DND-41 (cell line): ENCODE data around the gene KCP.

ENCODE experiments used
- ATAC-seq: fragments of 200-7000 bp; cut with Tn5 transposase; 3 replicates; pipeline ENCODE4 v1.9.1; 2021; ENCODE audit warnings: low read depth; ENCODE audit not compliant: insufficient read depth
- DNase-seq: peaks from one replicate; pipeline ENCODE4 v3.0.0-alpha.2; 2020
- H2AFZ ChIP-seq: 2 replicates; pipeline ENCODE4 v1.6.0; 2012; ENCODE audit warnings: low read depth, low read length
- H3K27ac ChIP-seq: 2 replicates; pipeline ENCODE4 v1.5.1; 2012; ENCODE audit warnings: low read length, inconsistent platforms
- H3K27me3 ChIP-seq: fragments of 200-600 bp; sonication (generic); 2 replicates; pipeline ENCODE4 v1.6.0; 2012; ENCODE audit warnings: low read length, mild to moderate bottlenecking, inconsistent platforms; ENCODE audit not compliant: insufficient read depth, poor library complexity
- H3K36me3 ChIP-seq: 2 replicates; pipeline ENCODE4 v1.5.1; 2012; ENCODE audit warnings: low read length, inconsistent platforms; ENCODE audit not compliant: insufficient read depth
- H3K4me1 ChIP-seq: 2 replicates; pipeline ENCODE4 v1.5.1; 2012; ENCODE audit warnings: mild to moderate bottlenecking, low read length; ENCODE audit not compliant: insufficient read depth
- H3K4me2 ChIP-seq: 2 replicates; pipeline ENCODE4 v1.6.0; 2012; ENCODE audit warnings: mild to moderate bottlenecking, moderate library complexity, low read length, inconsistent platforms; ENCODE audit not compliant: insufficient read depth
- H3K4me3 ChIP-seq, 2 experiments: fragments of 200-600 bp in 1 of 2; shearing (Covaris generic) in 1 of 2; 2 replicates each; pipeline ENCODE4 v1.5.1; 2012 to 2016; ENCODE audit warnings: inconsistent platforms in 2 of 2, low read length in 2 of 2, mild to moderate bottlenecking in 2 of 2, low read depth in 1 of 2, moderate library complexity in 1 of 2
- H3K79me2 ChIP-seq: 2 replicates; pipeline ENCODE4 v1.6.0; 2012; ENCODE audit warnings: low read length, inconsistent platforms; ENCODE audit not compliant: insufficient read depth
- H3K9ac ChIP-seq: 2 replicates; pipeline ENCODE4 v1.6.0; 2012; ENCODE audit warnings: low read depth, mild to moderate bottlenecking, inconsistent platforms, low read length, moderate library complexity
- H3K9me3 ChIP-seq: 2 replicates; pipeline ENCODE4 v1.5.1; 2012; ENCODE audit warnings: low read length, moderate library complexity, mild to moderate bottlenecking, inconsistent platforms; ENCODE audit not compliant: insufficient read depth, severe bottlenecking
- H4K20me1 ChIP-seq: 2 replicates; pipeline ENCODE4 v1.6.0; 2012; ENCODE audit warnings: low read length; ENCODE audit not compliant: insufficient read depth
- CTCF ChIP-seq: IDR thresholded peaks from 2 replicates; pipeline ENCODE4 v1.5.1; 2012; ENCODE audit warnings: borderline replicate concordance, low read length, moderate library complexity, mild to moderate bottlenecking; ENCODE audit not compliant: poor library complexity, severe bottlenecking; ENCODE audit errors: extremely low read depth
- EZH2 ChIP-seq: IDR thresholded peaks from 3 replicates; pipeline ENCODE4 v1.6.1; 2012; ENCODE audit warnings: borderline replicate concordance, low read depth, mild to moderate bottlenecking, moderate library complexity, low read length, inconsistent platforms; ENCODE audit not compliant: severe bottlenecking

Gene KCP

DNA sequence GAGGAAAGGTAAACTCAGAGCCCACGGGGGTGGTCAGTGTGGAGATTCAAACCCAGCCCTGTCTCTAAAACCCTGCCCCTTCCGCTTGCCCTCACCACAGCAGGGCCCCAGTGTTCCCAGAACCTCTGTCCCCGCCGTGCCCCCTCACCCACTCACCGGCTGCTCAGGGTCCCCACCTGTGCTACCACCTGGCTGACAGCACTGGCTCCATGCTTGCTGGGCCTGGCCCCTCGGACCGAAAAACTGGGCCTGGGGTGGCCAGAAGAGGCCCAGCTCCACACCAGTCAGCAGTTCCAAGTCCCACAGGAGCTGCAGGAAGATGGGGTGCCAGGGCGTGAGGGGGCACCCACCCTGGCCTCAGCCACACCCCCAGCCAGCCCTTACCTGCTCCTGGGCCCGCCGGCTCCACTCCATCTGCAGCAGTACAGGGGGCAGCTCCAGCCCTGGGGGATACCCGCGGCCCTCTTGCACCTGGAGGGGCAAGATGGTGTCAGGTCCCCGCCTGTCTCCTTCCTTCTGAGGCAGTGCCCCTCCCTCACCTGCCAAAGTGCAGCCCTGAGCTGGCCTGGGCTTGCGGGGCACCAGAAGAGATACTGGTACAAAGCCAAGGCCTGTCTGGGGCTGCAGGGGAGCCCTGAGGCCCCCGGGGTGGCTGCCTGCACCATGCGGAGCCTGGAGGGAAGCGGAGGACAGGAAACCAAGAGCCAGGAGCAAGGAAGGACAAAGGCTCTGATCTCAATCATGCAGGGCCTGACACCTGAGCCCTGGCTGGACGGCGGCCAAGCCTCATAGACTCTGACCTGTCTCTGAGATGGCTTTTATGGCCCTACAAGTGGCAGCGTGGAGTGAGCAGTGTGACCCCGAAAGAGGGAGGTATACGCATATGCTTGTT lies 36.1 kb downstream of the KCP start:
- H2AFZ ChIP-seq = no peak overlapping the region
- no peak overlapping the region for H3K4me3 ChIP-seq
- H3K27ac ChIP-seq = no peak overlapping the region
- peaks cover 14% of the 10 kb centered on the region for H3K4me1 ChIP-seq
- ATAC-seq (no peak), DNase-seq (no peak)
- no peak overlapping the region for H3K4me2 ChIP-seq
- H3K27me3 ChIP-seq = no peaks in the 10 kb centered on the region
- no peaks in the 10 kb centered on the region for H3K36me3 ChIP-seq
- no peaks in the 10 kb centered on the region for H3K79me2 ChIP-seq
- no peak for TF ChIP-seq EZH2
- TF ChIP-seq CTCF = no peak
- H4K20me1 ChIP-seq = no peaks in the 10 kb centered on the region
- no peak overlapping the region for H3K9ac ChIP-seq
- no peaks in the 10 kb centered on the region for H3K9me3 ChIP-seq

DNA sequence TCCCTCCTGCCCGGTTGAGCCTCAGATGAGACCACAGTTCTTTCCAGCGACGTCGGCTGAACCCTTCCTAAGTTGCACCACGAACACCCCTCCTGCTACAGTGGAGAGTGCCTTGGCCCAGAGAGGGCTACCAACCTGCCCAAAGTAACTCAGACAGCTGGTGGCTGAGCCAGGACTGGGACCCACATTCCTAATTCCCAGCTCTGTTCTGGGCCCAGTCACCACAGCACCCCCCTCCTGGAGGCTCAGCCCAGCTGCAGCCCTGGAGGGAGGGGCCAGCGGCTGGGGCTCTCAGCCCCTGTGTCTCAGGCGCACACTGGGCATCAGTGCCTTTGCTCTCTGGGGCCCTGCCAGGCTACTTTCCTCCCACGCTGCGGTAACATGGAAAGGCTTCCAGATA lies 37.3 kb downstream of the KCP start:
- peaks cover 7% of the 10 kb centered on the region for H4K20me1 ChIP-seq
- no peak for TF ChIP-seq CTCF
- TF ChIP-seq EZH2 = no peak
- H3K36me3 ChIP-seq = no peaks in the 10 kb centered on the region
- peaks cover 15% of the 10 kb centered on the region for H3K4me1 ChIP-seq
- H3K27me3 ChIP-seq = no peaks in the 10 kb centered on the region
- H3K4me2 ChIP-seq = no peak overlapping the region
- no peak overlapping the region for H3K9ac ChIP-seq
- no peaks in the 10 kb centered on the region for H3K79me2 ChIP-seq
- H3K9me3 ChIP-seq = no peaks in the 10 kb centered on the region
- no peak overlapping the region for H2AFZ ChIP-seq
- DNase-seq (no peak), ATAC-seq (no peak)
- H3K4me3 ChIP-seq = no peak overlapping the region
- H3K27ac ChIP-seq = no peak overlapping the region

- no peak overlapping the region for H2AFZ ChIP-seq
- no peak for ATAC-seq
- H3K27ac ChIP-seq = no peak overlapping the region
- peaks cover 11% of the 10 kb centered on the region for H3K4me1 ChIP-seq
- no peaks in the 10 kb centered on the region for H3K27me3 ChIP-seq
- H3K79me2 ChIP-seq = no peaks in the 10 kb centered on the region
- no peak overlapping the region for H3K9ac ChIP-seq
- DNase-seq = no peak
- no peaks in the 10 kb centered on the region for H3K9me3 ChIP-seq
- H4K20me1 ChIP-seq = peaks cover 12% of the 10 kb centered on the region
- H3K4me2 ChIP-seq = no peak overlapping the region
- no peak overlapping the region for H3K4me3 ChIP-seq
- TF ChIP-seq CTCF = peak; percentile 23
- TF ChIP-seq EZH2 = no peak
- H3K36me3 ChIP-seq = no peaks in the 10 kb centered on the region
These were observed 38.1 kb downstream of the KCP start for GRCh38 chr7:128872394-128872824.
